Hepatocyte (in vitro differentiated cells): Measurements from ENCODE around the gene LSS. TPM values are rescaled to one million over a fixed set of nuclear protein-coding genes. Genes with fewer than 3 reads are reported as not detected.

Experiments used
- DNase-seq: peaks from one replicate; pipeline ENCODE4 v3.0.0-alpha.2; 2016; ENCODE audit warnings: low spot score
- H2AFZ ChIP-seq: fragments of 200-600 bp; sonication (generic); 2 replicates; pipeline ENCODE4 v1.6.0; 2016; ENCODE audit warnings: antibody characterized with exemption, mild to moderate bottlenecking
- H3K27ac ChIP-seq: fragments of 200-600 bp; sonication (generic); 2 replicates; pipeline ENCODE4 v1.5.1; 2016; ENCODE audit warnings: mild to moderate bottlenecking
- H3K27me3 ChIP-seq: fragments of 200-600 bp; sonication (generic); 2 replicates; pipeline ENCODE4 v1.6.1; 2016
- H3K36me3 ChIP-seq: fragments of 200-600 bp; sonication (generic); replicated peaks from 2 replicates; pipeline ENCODE4 v1.5.1; 2016; ENCODE audit warnings: low read depth; ENCODE audit not compliant: insufficient read depth
- H3K4me1 ChIP-seq: fragments of 200-600 bp; sonication (generic); 2 replicates; pipeline ENCODE4 v1.5.1; 2016; ENCODE audit warnings: mild to moderate bottlenecking, moderate library complexity; ENCODE audit not compliant: insufficient read depth
- H3K4me2 ChIP-seq: fragments of 200-600 bp; sonication (generic); 2 replicates; pipeline ENCODE4 v1.6.0; 2016
- H3K4me3 ChIP-seq: fragments of 200-600 bp; sonication (generic); 2 replicates; pipeline ENCODE4 v1.5.1; 2016; ENCODE audit warnings: mild to moderate bottlenecking
- H3K79me2 ChIP-seq: fragments of 200-600 bp; sonication (generic); 2 replicates; pipeline ENCODE4 v1.6.0; 2017; ENCODE audit warnings: mild to moderate bottlenecking
- H3K9me2 ChIP-seq: fragments of 200-600 bp; sonication (generic); replicated peaks from 2 replicates; pipeline ENCODE4 v1.6.0; 2017; ENCODE audit warnings: mild to moderate bottlenecking; ENCODE audit not compliant: insufficient read depth
- H3K9me3 ChIP-seq: fragments of 200-600 bp; sonication (generic); 2 replicates; pipeline ENCODE4 v1.5.1; 2016; ENCODE audit warnings: low read depth, mild to moderate bottlenecking
- H4K20me1 ChIP-seq: fragments of 200-600 bp; sonication (generic); 2 replicates; pipeline ENCODE4 v1.6.0; 2016; ENCODE audit warnings: mild to moderate bottlenecking; ENCODE audit not compliant: insufficient read depth, poor library complexity, severe bottlenecking
- EZH2 ChIP-seq: fragments of 200-600 bp; sonication (generic); IDR thresholded peaks from 2 replicates; pipeline ENCODE4 v1.6.1; 2016; ENCODE audit warnings: antibody characterized with exemption, mild to moderate bottlenecking, borderline replicate concordance
- EZH2phosphoT487 ChIP-seq: fragments of 200-600 bp; sonication (generic); IDR thresholded peaks from one replicate; pipeline ENCODE4 v1.6.1; 2018; ENCODE audit warnings: antibody characterized with exemption, mild to moderate bottlenecking, low read depth, moderate library complexity; ENCODE audit not compliant: unreplicated experiment, severe bottlenecking
- WGBS: methylation state at CpG from one replicate; pipeline ENCODE4 v1.1.6; 2016; ENCODE audit warnings: low lambda C conversion rate; ENCODE audit errors: missing lambda C conversion rate; 5-methylcytosine and 5-hydroxymethylcytosine counted together
- polyA plus RNA-seq: library from polyadenylated mRNA; unstranded; fragments of >200 nt; fragmentation: Nextera tagmentation; extraction: Ambion mirVana; gene quantifications from 2 replicates; pipeline ENCODE4 v1.2.1, GENCODE V29; 2016
- total RNA-seq: library from RNA; depleted of rRNA; stranded (reverse); fragments of >200 nt; gene quantifications from 2 replicates; pipeline ENCODE4 v1.2.3, GENCODE V29; 2014
- TF ChIP-seq, protein P1 (sequence below): fragments of 200-600 bp; sonication (generic); IDR thresholded peaks from 2 replicates; pipeline ENCODE4 v1.5.1; 2016; ENCODE audit warnings: antibody characterized with exemption, mild to moderate bottlenecking; ENCODE audit not compliant: poor library complexity

LSS gene
- total and polyA plus RNA-seq, 2 experiments from 2014 or later, result 131 to 146 TPM

- DNase-seq, result no peak
- WGBS, result 87% methylated on average over 15 of the region's 15 CpGs
- no peak overlapping the region for H3K4me3 ChIP-seq
- H3K27me3 ChIP-seq, result no peaks in the 10 kb centered on the region
- no peak overlapping the region for H3K4me2 ChIP-seq
- H3K27ac ChIP-seq, result no peak overlapping the region
- H3K9me3 ChIP-seq, result no peaks in the 10 kb centered on the region
- no peaks in the 10 kb centered on the region for H3K79me2 ChIP-seq
- no peak overlapping the region for H2AFZ ChIP-seq
- peaks cover 8% of the 10 kb centered on the region for H3K4me1 ChIP-seq
- H3K9me2 ChIP-seq, result no peaks in the 10 kb centered on the region
- TF ChIP-seq, protein P1, sequence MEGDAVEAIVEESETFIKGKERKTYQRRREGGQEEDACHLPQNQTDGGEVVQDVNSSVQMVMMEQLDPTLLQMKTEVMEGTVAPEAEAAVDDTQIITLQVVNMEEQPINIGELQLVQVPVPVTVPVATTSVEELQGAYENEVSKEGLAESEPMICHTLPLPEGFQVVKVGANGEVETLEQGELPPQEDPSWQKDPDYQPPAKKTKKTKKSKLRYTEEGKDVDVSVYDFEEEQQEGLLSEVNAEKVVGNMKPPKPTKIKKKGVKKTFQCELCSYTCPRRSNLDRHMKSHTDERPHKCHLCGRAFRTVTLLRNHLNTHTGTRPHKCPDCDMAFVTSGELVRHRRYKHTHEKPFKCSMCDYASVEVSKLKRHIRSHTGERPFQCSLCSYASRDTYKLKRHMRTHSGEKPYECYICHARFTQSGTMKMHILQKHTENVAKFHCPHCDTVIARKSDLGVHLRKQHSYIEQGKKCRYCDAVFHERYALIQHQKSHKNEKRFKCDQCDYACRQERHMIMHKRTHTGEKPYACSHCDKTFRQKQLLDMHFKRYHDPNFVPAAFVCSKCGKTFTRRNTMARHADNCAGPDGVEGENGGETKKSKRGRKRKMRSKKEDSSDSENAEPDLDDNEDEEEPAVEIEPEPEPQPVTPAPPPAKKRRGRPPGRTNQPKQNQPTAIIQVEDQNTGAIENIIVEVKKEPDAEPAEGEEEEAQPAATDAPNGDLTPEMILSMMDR, result no peak
- TF ChIP-seq EZH2 (no peak), EZH2phosphoT487 (no peak)
- H4K20me1 ChIP-seq, result no peaks in the 10 kb centered on the region
- H3K36me3 ChIP-seq, result no peaks in the 10 kb centered on the region
Observed at GRCh38 chr21:46139686-46140085, 88.9 kb downstream of the LSS start.

DNA sequence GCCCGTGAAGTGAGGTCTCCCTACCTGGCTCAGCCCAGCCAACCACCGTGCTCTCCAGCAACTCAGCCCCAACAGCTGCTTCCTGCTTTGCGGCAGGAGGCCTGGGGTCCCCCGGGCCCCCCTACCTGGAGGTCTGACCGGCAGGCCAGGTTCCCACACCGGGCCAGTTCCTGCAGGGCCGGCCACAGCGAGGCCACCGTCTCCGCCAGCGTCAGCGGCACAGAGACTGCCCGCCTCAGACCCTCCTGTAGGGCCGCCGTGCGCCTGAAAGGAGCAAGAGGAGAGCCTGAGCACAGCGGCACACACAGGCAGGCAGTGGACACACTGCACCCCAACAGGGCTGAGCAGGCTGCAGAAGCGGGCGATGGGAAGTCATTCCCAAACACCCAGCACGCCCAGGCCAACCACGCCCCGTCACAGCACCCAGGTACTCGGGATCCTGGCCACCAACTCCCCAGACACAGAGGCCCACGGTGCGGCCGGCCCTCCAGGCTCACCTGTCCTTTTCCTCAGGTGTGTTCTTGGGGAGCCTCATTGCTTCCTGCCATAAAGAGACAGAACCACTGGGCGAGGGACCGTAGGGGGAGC lies 90.1 kb downstream of the LSS start:
- H3K9me2 ChIP-seq, result no peaks in the 10 kb centered on the region
- no peaks in the 10 kb centered on the region for H3K79me2 ChIP-seq
- 94% methylated on average over 27 of the region's 28 CpGs for WGBS
- no peaks in the 10 kb centered on the region for H3K9me3 ChIP-seq
- no peak overlapping the region for H2AFZ ChIP-seq
- peaks cover 6% of the 10 kb centered on the region for H3K4me1 ChIP-seq
- no peak overlapping the region for H3K4me2 ChIP-seq
- H4K20me1 ChIP-seq, result no peaks in the 10 kb centered on the region
- H3K27ac ChIP-seq, result no peak overlapping the region
- no peaks in the 10 kb centered on the region for H3K36me3 ChIP-seq
- H3K4me3 ChIP-seq, result no peak overlapping the region
- H3K27me3 ChIP-seq, result no peaks in the 10 kb centered on the region
- DNase-seq, result no peak
- TF ChIP-seq EZH2, result no peak
- no peak for TF ChIP-seq EZH2phosphoT487
- TF ChIP-seq, protein P1, result no peak

Other genes starting within 250 kb of the LSS start
- 193 and 296 TPM in 2 replicates for gene COL6A1, start 247.0 kb downstream of the LSS start, total RNA-seq
- 592 and 616 TPM in 2 replicates for gene COL6A1, start 247.0 kb downstream of the LSS start, polyA plus RNA-seq
- gene COL6A2, start 130.7 kb downstream of the LSS start, total RNA-seq, result 389 and 509 TPM in 2 replicates
- 832 and 940 TPM in 2 replicates for gene COL6A2, start 130.7 kb downstream of the LSS start, polyA plus RNA-seq
- gene FTCD, start 73.2 kb downstream of the LSS start, total RNA-seq, result 25.8 and 27.5 TPM in 2 replicates
- gene FTCD, start 73.2 kb downstream of the LSS start, polyA plus RNA-seq, result 60.9 and 76.8 TPM in 2 replicates
- 8.3 and 10.1 TPM in 2 replicates for gene SPATC1L, start 44.3 kb downstream of the LSS start, total RNA-seq
- gene SPATC1L, start 44.3 kb downstream of the LSS start, polyA plus RNA-seq, result 24.2 and 29.9 TPM in 2 replicates
- gene MCM3AP, start 56.8 kb upstream of the LSS start, total RNA-seq, result 52.5 and 64.8 TPM in 2 replicates
- 29.1 and 35.4 TPM in 2 replicates for gene MCM3AP, start 56.8 kb upstream of the LSS start, polyA plus RNA-seq
- 21.8 and 25.4 TPM in 2 replicates for gene YBEY, start 57.6 kb upstream of the LSS start, total RNA-seq
- gene YBEY, start 57.6 kb upstream of the LSS start, polyA plus RNA-seq, result 13.9 and 19.9 TPM in 2 replicates
- gene C21orf58, start 95.1 kb upstream of the LSS start, total RNA-seq, result 2.6 TPM in 2 replicates
- gene C21orf58, start 95.1 kb upstream of the LSS start, polyA plus RNA-seq, result 6.8 and 6.9 TPM in 2 replicates
- 11.5 and 12.7 TPM in 2 replicates for gene PCNT, start 95.4 kb upstream of the LSS start, total RNA-seq
- gene PCNT, start 95.4 kb upstream of the LSS start, polyA plus RNA-seq, result 14.1 and 14.3 TPM in 2 replicates
- gene DIP2A, start 230.1 kb upstream of the LSS start, total RNA-seq, result 22.7 and 24.6 TPM in 2 replicates
- gene DIP2A, start 230.1 kb upstream of the LSS start, polyA plus RNA-seq, result 16.7 and 19.8 TPM in 2 replicates